ENCODE data around the gene ADH1B. TPM values are rescaled to one million over a fixed set of nuclear protein-coding genes. Genes with fewer than 3 reads are reported as not detected.

ADH1B gene
- total and polyA plus RNA-seq, 4 donors, result 38.3 to 1,460 (median 911) TPM

DNA sequence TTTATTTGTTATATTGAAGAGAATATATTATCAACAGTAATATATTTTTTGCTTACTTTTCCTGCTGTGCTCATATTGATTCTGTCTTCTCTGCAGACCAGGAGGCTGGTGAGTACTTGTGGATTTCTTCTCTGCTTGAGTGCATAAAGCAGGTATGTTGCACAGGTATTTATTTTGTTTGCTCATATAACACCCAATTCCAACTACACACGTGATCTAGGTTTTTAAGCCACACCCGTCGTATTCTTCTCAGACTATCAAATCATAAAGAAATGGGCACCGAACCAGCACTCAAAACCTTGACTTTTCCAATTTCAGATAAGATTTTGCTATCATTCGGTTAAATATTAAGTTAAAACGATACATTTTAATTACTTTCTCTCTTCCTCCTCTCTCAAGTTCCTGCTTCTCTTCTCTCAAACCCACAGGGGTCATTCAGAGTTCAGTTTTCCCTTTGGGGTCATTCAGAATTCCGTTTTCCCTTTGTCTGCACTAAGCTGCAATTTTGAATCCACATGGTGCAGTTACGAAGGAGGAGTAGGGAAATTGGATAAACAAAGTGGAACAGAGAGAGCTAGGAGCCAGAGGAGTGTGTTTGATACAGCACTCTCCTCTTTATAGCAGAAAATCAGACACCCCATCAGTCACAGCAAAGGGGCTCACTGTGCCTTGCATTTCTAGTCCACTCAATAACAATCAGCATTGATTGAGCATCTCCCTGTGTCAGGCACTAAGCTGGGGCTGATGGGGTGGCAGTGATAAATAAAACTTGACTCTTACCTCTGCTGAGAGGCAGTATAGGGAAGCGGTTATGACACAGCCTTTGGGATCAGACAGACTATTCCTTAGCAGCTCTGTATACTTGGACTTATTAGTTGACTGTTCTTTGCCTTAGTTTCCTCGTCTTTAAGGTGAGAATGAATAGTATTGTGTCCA, 31.7 kb upstream of the ADH1B start, which contains the start of gene ADH1C:
Gene ADH1C (minus strand): TSS at position 145 of the 936 bp plus-strand sequence. CDS start 71 bp downstream, at position 74.
- peak within 1 kb of the TSS; percentile 94 to 98 for H3K9ac ChIP-seq (ENCODE audit: low read depth in 1 of 2, low read length in 2 of 2)
- 30% methylated on average over 10 of the region's 10 CpGs for WGBS
- peak within 1 kb of the TSS; percentile 78 to 80 for H3K27ac ChIP-seq (ENCODE audit: low read depth in 1 of 2, low read length in 2 of 2)
- peaks cover 3 to 18% (median 11%) of the 10 kb centered on the region in 4 donors for H3K4me1 ChIP-seq (ENCODE audit: control insufficient read depth in 4 of 4, insufficient read depth in 4 of 4, low read length in 3 of 4)
- peak; percentile 85 to 95 for TF ChIP-seq RXRA (IDR thresholded peaks at IDR 0.05)
- no peak for TF ChIP-seq EGR1 (IDR thresholded peaks at IDR 0.05; ENCODE audit: low read depth in 2 of 2)
- no peak for TF ChIP-seq FOXA2 (IDR thresholded peaks at IDR 0.05)
- no peak for TF ChIP-seq NR2F2 (IDR thresholded peaks at IDR 0.05)
- no peak for TF ChIP-seq CTCF (IDR thresholded peaks at IDR 0.05; ENCODE audit: low read depth, low read length, missing input control)
- no peak for TF ChIP-seq GABPA (IDR thresholded peaks at IDR 0.05 in 1 of 2, conservative IDR thresholded peaks at IDR 0.05 in 1 of 2)
- no peak for TF ChIP-seq YY1 (IDR thresholded peaks at IDR 0.05)
- peak in 1 of 2 donors; percentile 45 for TF ChIP-seq RAD21 (IDR thresholded peaks at IDR 0.05)
- no peak for TF ChIP-seq HNF4G (IDR thresholded peaks at IDR 0.05)
- TF ChIP-seq, protein P1, sequence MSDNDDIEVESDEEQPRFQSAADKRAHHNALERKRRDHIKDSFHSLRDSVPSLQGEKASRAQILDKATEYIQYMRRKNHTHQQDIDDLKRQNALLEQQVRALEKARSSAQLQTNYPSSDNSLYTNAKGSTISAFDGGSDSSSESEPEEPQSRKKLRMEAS (IDR thresholded peaks at IDR 0.05), result peak; percentile 30
- TF ChIP-seq JUND (IDR thresholded peaks at IDR 0.05), result no peak
- TF ChIP-seq ZBTB33 (IDR thresholded peaks at IDR 0.05), result no peak
- TF ChIP-seq TAF1 (conservative IDR thresholded peaks at IDR 0.05), result peak; percentile 98
- peak in 1 of 2 donors; percentile 8 for TF ChIP-seq HNF4A (conservative IDR thresholded peaks at IDR 0.05)
- no peak for TF ChIP-seq FOXA1 (IDR thresholded peaks at IDR 0.05)
- no peak for TF ChIP-seq REST (IDR thresholded peaks at IDR 0.05)
- peak; percentile 66 for TF ChIP-seq SP1 (IDR thresholded peaks at IDR 0.05)
- no peak for TF ChIP-seq ATF3 (IDR thresholded peaks at IDR 0.05)
- H3K36me3 ChIP-seq (ENCODE audit: control insufficient read depth in 4 of 4, insufficient read depth in 3 of 4, low read depth in 1 of 4, low read length in 3 of 4), result peaks cover 0 to 3% (median 0%) of the 10 kb centered on the region in 4 donors
- H3K9me3 ChIP-seq (ENCODE audit: control insufficient read depth in 4 of 4, low read length in 3 of 4), result no peaks in the 10 kb centered on the region
- no peaks in the 10 kb centered on the region for H3K27me3 ChIP-seq (ENCODE audit: control insufficient read depth in 4 of 4, insufficient read depth in 4 of 4, low read length in 3 of 4)
- no peak for DNase-seq (ENCODE audit: low spot score)
- peak within 1 kb of the TSS; percentile 41 to 77 (median 71) for H3K4me3 ChIP-seq (ENCODE audit: low read depth in 1 of 3, low read length in 3 of 3)
